GM18870 (cell line): ENCODE results near the gene CYP39A1.

Experiments used
- ATAC-seq: cut with Tn5 transposase; IDR thresholded peaks from one replicate; pipeline ENCODE4 v1.9.1; 2021; ENCODE audit warnings: moderate library complexity; ENCODE audit not compliant: unreplicated experiment

The CYP39A1 gene

DNA sequence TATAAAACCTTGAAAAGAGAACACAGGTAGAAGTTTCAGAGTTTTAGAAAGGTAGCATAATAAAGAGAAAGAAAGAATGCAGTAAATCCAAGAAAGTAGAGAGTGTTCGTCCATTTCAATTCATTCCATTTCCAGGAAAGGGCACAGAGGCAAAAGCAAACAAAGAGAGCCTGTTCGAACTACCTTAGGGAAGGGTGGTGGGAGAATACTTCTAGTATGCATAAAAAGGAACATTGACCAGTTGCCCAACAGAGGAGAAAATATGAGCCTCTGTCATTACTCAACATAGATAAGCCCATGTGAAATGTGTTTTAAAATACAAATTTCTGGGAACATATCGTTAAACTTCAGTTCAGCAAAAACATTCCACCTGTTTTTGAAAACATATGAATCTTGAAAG, 60.6 kb downstream of the CYP39A1 start:
- ATAC-seq, result no peak

DNA sequence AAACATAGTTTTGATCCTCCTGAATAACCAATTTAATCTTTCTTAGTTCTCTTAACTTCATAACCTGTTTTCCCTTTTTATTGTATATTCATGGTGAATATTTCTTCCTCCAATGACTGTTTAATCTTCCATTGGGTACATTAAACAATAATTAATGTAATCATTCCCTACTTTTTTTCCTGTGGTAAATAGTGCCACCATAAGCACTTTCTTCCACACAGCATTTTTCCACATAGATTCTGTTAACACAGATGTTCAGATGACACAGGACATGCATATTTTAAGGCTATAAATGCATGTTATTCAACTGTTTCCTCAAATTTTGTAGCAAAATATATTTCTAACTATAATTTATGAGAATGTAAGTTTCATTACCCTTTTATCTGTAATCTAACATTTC, 61.9 kb downstream of the CYP39A1 start:
- ATAC-seq, result no peak

DNA sequence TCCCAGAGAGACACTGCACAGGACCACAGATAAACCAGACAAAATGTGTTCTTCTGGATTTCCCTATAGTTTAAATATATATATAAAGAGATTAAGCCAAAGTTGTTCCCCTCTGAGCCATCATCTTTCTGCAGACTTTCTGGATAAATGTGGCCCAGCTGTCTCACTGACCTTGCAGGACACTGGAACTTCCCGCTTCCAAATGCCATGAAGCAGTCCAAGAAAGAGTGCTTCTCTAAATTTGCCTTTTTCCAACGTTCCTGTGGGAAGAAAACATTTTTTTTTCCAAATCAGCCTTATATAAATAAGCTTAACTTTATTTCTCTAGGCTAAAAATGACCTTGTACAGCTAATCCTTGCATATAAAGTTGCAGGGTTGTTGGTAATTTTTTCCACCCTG, 65.7 kb downstream of the CYP39A1 start:
- no peak for ATAC-seq

DNA sequence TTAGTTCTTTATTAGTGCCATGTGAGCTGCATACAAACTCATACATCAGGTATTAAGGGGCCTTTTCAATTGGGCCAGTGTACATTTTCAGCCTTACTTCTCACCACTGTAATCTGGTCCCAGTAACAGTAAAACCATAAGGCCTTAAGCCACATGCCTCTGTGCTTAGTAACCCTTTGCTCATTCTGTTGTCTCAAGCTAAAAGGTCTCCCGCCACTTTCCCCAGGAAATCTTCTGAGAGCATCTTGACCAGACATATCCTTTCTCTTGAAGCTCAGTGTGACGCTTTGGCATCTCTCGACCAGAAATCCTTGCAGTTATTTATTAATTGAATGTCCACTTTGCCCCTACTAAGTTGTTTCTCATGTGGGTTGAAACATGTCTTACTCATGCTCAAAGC, 68.0 kb downstream of the CYP39A1 start:
- no peak for ATAC-seq

DNA sequence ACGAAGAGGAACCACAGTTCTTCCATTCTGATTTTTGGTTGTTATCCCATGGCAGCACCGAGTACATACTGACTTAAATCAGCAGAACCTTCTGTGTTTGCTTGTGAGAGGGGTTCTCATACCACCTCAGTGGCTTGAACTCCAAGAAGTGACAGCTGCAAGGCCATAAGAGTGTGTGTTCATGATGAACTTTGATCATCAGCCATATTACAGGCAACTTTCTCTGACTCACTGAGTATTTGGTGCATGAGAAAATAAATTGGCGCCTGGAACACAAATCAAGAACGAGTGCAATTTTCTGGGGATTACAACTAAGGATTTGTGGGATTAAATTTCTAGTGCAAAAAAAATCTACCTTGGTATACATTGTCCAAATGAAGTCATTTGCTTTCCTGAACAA, 68.9 kb downstream of the CYP39A1 start:
- ATAC-seq, result no peak

DNA sequence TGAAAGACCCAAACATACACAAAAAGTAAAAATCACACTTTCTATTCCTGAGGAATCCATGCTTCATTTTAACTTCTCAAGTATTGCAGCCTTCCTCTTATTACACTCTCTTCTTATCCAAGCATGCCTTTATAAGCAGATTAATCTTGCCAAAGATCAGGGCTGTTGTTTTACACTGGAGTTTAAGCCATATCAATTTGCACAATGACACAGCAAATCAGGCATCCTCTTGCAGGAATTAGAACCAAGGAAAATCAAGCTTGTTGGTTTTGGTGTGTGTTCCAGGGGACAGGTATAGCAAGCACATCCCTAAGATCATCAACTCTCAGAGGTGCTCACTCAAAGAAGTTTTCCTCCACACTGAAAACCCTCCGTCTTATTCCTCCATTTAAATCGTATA, 69.5 kb downstream of the CYP39A1 start:
- no peak for ATAC-seq

DNA sequence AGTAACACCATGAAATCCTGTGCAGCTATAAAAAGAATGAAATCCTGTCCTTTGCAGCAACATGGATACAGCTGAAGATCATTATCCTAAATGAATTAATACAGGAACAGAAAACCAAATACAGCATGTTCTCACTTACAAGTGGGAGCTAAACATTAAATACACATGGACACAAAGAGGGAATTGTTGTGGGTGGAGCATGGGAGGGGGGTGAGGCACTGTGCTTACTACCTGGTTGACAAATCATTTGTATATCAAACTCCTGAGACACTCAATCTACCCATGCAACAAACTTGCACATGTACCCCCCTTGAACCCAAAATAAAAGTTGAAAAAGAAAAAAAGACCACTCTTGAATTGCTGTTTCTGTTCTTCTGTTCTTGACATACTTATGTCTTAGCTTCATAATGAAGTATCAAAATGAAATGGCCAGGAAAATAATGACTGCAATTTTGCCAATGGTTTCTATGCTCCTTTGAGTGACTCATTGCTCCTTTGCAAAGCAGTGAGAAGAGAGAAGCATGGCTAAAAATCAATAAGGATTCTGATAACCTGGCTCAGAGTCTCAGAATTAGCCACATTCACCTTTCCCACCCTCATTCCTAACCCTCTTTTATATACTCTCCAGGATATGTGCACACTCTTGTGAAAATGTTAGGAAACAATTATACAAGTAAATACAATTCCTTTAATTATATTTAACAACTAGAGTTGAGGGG, 71.0 kb downstream of the CYP39A1 start:
- no peak for ATAC-seq

DNA sequence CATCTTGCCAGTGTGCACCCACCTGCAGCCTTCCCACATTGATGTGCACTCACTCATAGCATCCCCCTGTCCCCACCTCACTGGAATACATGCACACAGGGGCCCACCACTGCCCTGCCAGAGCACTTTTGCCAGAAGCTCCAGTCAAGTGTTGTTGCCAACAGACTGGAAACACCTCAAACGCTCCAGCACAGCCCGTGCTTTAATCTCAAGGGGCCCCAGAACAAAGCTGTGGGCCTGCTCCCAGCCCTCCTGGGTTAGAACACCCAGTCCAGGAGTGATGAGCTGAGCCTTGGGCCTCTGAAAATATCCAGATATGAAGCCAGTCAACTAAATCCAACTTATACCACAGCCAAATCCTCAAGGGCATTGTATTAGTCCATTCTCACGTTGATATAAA, 77.1 kb downstream of the CYP39A1 start:
- no peak for ATAC-seq

DNA sequence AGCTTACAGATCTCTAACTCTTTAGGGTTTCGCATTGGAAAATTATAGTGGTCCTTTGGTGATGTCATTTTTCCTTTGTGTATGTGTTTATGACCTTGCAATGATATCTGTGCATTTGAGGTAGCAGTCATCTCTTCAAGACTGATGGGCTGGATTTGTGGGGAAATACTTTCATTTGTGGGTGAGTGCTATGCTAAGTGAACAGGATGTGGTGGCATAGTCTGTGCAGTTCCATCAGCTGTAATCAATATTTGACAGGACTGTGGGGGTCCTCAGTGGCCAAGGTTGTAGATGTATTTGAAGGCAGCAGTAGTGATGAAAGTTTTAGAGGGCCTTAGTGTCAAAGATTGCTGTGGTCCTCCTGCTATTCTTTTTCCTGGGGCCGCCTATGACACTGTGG, 79.5 kb downstream of the CYP39A1 start:
- no peak for ATAC-seq

DNA sequence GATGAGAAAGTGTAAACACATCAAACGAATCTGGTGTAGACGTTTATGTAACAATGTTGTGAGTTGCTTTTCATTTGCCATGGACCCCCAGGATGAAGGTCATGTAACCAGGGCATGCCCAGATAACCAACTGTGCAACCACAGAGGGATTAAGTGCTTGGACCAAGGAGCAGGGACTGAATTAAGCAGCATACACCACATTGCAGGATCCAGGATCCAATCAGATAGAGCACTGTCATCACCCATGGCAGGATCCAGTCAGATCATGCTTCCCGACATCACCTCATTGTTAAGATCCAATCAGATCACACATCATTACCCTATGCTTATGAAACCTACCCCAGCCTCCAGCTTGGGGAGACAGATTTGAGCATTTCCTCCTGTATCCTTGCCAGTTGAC, 87.1 kb downstream of the CYP39A1 start:
- ATAC-seq, result no peak

DNA sequence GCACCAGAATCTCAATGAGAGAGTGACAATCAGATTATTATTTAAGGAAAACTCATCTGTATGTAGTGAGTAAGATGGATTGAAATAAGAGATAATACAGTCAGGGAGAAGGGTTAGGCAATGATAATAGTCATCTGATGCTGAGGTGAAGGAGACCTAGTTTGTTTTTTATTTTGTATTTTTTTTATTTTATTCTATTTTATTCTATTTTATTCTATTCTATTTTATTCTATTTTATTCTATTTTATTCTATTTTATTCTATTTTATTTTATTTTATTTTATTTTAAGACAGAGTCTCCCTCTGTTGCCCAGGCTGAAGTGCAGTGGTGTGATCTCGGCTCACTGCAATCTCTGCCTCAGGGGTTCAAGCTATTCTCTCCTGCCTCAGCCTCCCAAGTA, 88.7 kb downstream of the CYP39A1 start:
- no peak for ATAC-seq

DNA sequence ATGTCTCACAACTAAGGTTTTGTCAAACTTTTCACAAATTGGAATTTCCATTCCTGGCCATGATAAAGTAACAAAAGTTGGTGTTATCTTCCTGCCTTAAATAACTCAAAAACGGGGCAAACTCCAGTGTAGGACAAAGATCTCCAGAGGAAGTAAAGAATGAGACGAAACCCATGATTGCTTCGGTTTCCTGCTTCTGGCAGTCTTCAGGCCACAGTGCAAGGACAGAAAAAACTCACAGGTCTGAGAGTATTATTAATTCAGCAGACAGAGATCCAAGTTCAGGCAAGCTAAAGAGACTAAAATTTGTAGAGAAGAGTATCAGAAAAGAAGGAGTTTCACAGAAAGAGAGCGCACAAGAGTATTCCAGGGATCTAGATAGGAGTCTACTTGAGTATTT, 96.6 kb downstream of the CYP39A1 start:
- no peak for ATAC-seq

DNA sequence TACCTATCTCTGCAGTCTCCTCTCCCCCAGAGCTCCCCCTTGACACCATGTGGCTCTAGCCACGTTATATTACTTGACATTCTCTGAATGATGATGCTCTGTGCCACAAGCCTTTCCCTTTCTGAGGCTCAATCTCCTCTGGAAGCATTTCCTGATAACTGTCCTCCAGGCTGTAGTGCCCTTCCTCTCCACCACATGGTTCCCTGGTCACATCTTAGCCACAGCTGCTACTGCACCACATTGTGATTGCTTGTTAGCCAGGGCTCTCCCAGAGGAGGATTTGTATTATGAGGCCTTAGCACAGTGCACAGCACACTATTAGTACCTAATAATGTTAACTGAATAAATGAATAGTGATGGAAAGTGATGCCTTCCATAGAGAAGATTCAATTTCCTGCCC, 97.5 kb downstream of the CYP39A1 start:
- ATAC-seq, result no peak

DNA sequence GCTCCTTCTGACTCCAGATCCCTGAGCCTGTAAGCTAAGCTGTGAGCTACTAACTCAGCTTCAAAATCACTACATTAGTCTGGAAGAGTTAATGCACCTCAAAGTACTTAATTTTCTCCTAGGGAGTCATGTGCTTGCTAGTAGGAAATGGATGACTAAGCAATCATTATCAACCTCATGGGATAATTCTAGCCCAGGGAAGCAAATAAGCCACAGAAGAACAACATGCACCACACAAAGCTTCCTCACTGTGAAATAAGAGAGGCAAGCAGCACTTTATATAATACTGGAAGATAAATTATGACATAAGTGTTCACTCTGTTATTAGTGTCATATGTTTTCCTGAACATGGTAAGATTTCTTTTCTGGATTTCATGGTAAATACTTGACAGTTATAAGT, 103.5 kb downstream of the CYP39A1 start:
- ATAC-seq, result no peak

DNA sequence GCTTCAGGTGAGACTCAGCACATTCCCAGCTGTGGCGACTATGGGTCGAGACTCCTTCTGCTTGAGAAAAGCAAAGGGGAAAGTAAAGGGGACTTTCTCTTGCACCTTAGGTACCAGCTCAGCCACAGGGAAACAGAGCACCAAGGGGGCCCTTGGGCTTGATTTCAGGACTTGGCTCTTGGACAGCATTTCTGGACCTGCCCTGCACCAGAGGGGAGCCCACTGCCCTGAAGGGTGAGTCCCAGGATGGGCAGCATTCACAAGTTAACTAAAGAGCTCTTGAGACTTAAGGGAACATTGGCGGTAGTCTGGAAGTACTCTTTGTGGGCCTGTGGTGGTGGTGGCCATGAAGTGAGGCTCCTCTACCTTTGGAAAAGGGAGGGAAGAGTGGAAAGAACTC, 111.1 kb downstream of the CYP39A1 start:
- no peak for ATAC-seq

DNA sequence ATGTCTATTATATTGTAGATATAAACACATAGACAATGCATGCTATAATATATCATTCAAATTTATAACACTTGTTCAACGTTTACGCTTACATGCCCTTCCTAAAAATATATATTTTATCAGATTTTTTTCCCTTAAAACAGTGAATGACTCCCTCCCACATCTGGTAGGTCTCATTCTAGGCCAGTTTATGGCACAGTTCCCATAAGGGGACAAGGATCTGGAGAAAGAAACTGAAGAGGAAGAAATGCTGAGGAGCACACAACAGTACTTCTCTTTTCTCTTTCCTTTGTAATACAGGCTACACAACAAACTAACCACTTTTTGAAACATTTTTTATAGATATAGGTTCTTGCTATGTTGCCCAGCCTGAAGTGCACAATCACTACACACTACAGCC, 112.8 kb downstream of the CYP39A1 start:
- no peak for ATAC-seq

DNA sequence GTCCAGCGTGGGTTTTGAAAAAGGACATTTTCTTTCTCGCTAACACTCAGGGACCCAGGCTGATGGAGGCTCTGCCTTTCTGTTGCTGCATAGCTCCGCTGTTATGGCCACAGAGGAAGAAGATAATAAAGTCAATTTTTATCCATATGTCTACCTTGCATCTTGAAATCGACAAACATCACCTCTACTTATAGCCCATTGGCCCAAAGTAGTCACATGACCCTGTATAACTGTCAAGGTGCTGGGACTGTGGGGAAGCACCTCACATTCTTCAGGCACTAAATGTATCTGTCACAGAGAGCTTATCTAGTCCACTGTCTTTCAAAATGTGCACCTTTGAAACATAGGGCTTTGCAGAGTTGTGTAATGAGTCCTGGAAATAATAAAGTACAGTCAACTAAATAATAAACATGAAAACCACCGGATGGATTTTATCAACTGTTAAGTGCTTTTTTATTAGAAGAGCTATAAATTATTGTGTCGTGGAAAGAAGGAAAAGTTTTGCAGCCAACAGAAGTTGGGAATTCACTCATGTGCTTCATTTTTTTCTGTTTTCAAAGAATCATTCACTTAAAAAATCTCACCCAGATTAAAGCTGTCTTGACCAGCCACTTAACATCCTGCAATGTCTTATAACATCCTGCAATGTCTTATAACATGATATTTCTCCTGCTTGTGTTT, 113.7 kb downstream of the CYP39A1 start:
- no peak for ATAC-seq

DNA sequence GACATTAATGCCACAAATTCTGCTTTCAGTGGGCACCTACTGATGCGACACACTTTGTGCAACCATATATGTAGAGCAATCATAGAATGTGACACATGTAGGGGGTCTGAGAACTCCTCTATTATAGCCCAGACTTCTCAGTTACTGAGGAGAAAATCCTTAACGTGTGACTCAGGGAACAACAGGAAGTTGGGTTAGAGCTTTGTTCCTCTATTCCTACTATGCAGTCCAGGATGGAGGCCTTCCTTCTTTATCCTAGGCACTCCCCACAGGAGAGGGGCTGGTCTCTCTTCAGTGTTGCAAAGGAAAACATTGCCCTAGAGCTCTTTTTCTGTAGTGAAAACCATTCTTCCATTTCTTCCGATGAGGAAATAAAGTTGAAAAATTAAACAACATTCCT, 121.7 kb downstream of the CYP39A1 start:
- ATAC-seq, result no peak

DNA sequence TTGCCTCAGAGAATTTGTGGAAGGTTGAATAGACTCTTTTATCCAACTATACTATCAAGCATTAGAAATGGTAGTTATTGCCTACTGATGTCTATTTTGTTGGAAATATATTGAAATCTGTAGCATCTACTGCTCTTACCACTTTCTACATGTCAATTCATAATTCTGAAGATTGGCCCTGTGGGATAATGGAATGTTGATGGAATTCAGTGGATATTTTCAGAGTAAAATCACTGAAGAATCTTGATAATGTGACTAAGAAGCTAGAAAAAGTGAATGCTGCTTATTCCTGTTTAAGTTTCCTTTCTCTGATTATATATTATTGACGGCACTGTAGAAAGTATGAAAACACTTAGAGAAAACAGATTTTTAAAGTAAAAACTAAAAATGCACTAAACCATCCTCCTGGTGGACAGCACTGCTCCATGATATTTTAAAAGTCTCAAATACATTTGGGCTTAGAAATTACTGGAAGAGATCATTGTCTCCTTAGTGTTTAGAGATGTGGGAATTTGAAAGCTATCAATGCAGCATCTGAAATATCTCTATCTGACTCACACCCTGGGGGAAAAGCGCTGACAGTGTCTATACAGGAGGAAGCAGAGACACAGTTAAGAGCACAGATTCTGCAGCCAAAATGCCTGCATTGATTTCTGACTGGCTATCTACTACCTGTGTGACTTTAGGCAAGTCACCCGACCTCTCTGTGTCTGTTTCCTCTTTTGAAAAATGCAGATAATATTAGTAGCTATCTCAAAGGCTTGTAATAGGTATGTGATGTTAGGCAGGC, 123.5 kb downstream of the CYP39A1 start:
- no peak for ATAC-seq

DNA sequence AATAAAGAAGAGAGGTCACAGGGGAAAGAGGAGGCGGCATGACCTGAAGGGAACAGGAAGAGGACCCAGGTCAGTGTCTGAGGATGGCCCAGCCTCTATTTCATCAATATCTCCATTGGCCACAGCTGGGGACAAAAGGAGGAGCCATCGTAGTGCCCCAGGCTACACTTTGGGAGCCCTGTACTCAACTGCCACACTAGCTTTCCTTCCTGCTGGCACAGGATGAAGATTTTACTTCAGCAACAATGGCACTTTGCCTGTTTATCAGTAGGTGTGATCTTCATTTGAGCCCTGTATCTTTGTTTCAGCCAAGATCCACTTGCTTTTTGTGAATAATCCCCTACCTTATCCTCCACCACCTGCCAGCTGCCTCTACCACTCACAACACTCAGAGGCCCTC, 126.0 kb downstream of the CYP39A1 start:
- no peak for ATAC-seq

DNA sequence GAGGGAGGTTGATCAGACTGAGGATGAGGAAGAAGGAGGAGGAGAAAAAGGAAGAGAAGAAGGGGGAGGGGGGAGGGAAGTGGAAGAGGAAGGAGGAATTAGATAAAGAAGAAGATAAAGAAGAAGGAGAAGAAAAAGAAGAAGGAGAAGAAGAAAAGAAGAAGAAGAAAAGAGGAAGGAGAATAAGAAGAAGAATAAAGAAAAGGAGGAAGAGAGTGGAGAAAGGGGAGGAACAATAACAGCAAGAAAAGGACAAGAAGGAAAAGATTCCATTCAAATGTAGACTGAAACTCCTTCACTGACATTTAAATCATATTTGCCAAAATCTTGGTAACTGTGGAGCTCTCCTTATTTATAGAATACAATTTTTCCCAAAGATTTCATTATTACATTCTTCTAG, 127.0 kb downstream of the CYP39A1 start:
- ATAC-seq, result no peak

DNA sequence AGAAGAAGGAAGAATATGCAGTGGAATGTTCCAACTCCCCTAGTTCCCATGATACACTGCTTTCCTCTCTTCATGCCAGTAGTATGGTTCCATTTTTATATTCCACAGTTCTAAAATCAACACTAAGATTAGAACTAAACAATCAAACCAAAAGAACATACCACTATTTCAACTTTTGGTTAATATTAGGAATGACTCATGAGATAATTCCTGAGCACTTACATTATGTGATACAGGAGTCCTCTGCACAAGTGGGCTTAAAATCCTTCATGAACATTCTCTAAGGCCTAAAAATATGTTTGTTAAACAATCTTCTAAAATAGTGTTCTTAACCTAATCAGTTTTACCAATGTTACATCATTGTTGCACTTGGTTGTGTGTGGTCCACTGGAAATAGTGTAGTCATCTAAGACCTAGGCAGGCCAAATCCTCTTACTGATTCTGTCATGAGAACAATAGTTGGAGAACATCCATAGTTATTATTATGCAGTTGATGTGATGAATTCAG, 131.1 kb downstream of the CYP39A1 start:
- ATAC-seq, result no peak
